NT2/D1 (cell line): ENCODE results near the gene ELMO1.

Experiments
- DNase-seq: peaks from one replicate; pipeline ENCODE4 v3.0.0-alpha.2; 2011; ENCODE audit warnings: low read depth, low spot score
- H3K27me3 ChIP-seq: 2 replicates; pipeline ENCODE4 v1.6.0; 2011; ENCODE audit warnings: mild to moderate bottlenecking; ENCODE audit not compliant: insufficient read length, insufficient read depth
- H3K36me3 ChIP-seq: 2 replicates; pipeline ENCODE4 v1.6.1; 2011; ENCODE audit warnings: mild to moderate bottlenecking, low read length, mixed read lengths; ENCODE audit not compliant: insufficient read depth, insufficient read length
- H3K4me1 ChIP-seq: 2 replicates; pipeline ENCODE4 v1.5.1; 2011; ENCODE audit not compliant: insufficient read depth, insufficient read length
- H3K4me3 ChIP-seq: 2 replicates; pipeline ENCODE4 v1.5.1; 2011; ENCODE audit warnings: low read depth; ENCODE audit not compliant: insufficient read length
- H3K9ac ChIP-seq: 2 replicates; pipeline ENCODE4 v1.6.0; 2011; ENCODE audit warnings: low read depth; ENCODE audit not compliant: insufficient read length
- H3K9me3 ChIP-seq: 2 replicates; pipeline ENCODE4 v1.5.1; 2011; ENCODE audit warnings: mild to moderate bottlenecking, low read length; ENCODE audit not compliant: insufficient read depth
- SUZ12 ChIP-seq: IDR thresholded peaks from 2 replicates; pipeline ENCODE4 v1.6.1; 2011; ENCODE audit not compliant: insufficient read length, insufficient read depth; ENCODE audit errors: extremely low read depth
- YY1 ChIP-seq: IDR thresholded peaks from 2 replicates; pipeline ENCODE4 v1.6.1; 2011; ENCODE audit not compliant: insufficient read length, insufficient read depth
- ZNF274 ChIP-seq: IDR thresholded peaks from 2 replicates; pipeline ENCODE4 v1.6.1; 2011; ENCODE audit warnings: mild to moderate bottlenecking, low read depth, low read length

Gene ELMO1

DNA sequence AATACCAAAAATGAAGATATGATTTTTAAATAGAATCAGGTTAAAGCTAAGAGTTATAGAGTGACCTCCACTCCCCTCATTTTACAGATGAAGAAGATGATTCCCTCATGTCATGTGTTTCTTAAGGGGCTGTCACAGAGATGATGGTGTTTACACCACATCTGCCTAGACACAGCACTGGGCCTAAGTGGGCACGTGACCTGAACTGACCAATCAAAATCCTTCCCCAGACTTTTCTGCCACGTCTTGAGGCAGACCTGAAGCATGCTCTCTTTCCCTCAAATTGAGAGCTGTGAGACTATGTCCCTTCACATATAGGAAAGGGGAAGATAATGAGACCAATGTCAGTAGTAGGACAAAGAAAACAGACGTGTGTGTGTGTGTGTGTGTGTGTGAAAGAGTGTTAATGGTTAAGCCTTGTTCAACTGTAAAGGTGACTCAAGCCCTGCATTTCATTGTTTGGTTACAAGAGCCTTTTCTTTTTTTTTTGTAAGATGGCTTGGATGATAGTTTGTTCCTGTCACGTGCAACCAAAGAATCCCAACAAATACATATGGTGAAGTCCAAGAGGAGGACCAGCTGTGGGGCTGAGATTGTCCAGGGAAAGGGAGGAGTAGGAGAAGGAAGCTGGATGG, 551.6 kb downstream of the ELMO1 start:
- Histone ChIP-seq H3K4me3 (no peak overlapping the region), H3K9me3 (no peaks in the 10 kb centered on the region), H3K27me3 (no peaks in the 10 kb centered on the region), H3K9ac (no peak overlapping the region), H3K36me3 (no peaks in the 10 kb centered on the region), H3K4me1 (no peaks in the 10 kb centered on the region)
- no peak for DNase-seq
- TF ChIP-seq SUZ12 (no peak), YY1 (no peak), ZNF274 (no peak)

DNA sequence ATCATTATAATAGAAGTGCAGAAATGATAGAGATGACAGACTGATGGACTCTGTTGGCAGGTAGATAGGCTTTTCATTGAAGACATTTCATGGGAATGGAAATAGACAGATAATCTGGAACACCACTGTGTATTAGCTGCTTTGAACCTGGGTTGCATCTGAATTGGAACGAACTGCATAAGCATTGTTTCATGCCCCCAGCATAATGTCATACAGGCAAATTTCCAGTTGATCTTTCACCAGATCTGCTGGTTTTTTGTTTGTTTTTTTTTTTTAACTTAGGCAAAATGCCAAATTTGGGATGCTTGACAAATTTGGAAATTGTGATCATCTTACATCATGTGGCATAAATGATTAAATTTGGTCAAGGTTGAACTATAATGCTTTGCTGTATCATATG, 552.2 kb downstream of the ELMO1 start:
- no peaks in the 10 kb centered on the region for H3K4me1 ChIP-seq
- no peaks in the 10 kb centered on the region for H3K9me3 ChIP-seq
- H3K4me3 ChIP-seq, result no peak overlapping the region
- DNase-seq, result no peak
- TF ChIP-seq SUZ12 (no peak), YY1 (no peak), ZNF274 (no peak)
- no peaks in the 10 kb centered on the region for H3K36me3 ChIP-seq
- no peak overlapping the region for H3K9ac ChIP-seq
- no peaks in the 10 kb centered on the region for H3K27me3 ChIP-seq

DNA sequence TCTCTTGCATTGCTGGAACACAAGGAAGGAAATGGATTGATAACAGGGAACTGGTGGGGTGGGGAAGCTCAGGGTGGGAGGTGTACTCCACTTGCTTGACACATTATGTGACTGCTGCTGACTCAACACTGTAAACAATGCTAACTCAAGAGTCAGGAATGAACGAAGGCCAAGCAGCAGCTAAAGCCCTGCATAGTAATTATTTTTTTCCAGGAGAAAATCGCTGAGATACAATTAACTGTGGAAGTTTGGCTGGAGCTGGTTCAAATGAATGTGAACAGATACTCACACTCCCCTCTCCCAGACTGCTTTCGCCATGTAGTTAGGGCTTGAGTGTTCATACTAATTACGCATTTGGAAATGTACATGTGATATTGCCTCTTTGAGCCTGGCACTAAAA, 553.5 kb downstream of the ELMO1 start:
- Histone ChIP-seq H3K36me3 (no peaks in the 10 kb centered on the region), H3K9me3 (no peaks in the 10 kb centered on the region), H3K27me3 (no peaks in the 10 kb centered on the region), H3K4me3 (no peak overlapping the region), H3K4me1 (no peaks in the 10 kb centered on the region), H3K9ac (no peak overlapping the region)
- DNase-seq, result no peak
- TF ChIP-seq SUZ12, result no peak
- TF ChIP-seq ZNF274, result no peak
- no peak for TF ChIP-seq YY1

DNA sequence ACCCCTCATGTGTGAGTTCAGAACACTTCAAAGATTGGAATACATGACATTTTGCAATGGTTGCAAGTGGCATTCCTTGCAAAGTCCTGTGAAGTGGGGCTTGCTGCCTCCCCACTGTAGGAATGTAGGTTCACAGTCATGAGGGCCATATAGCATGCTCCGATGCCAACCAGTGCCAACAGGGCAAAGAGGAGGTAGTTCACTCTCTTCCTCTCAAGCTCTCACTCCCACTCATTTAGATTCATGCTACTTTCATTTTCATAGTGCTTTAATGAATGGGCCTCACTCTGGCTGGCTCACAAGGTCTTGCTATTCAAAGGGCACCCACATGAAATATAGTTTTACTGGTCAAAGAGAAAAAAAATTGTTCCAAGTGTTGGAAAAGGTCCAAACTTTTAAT, 554.5 kb downstream of the ELMO1 start:
- H3K4me3 ChIP-seq, result no peak overlapping the region
- no peak for TF ChIP-seq YY1
- TF ChIP-seq ZNF274, result no peak
- no peak for TF ChIP-seq SUZ12
- no peaks in the 10 kb centered on the region for H3K9me3 ChIP-seq
- H3K36me3 ChIP-seq, result no peaks in the 10 kb centered on the region
- no peak overlapping the region for H3K9ac ChIP-seq
- H3K4me1 ChIP-seq, result no peaks in the 10 kb centered on the region
- DNase-seq, result no peak
- H3K27me3 ChIP-seq, result no peaks in the 10 kb centered on the region

DNA sequence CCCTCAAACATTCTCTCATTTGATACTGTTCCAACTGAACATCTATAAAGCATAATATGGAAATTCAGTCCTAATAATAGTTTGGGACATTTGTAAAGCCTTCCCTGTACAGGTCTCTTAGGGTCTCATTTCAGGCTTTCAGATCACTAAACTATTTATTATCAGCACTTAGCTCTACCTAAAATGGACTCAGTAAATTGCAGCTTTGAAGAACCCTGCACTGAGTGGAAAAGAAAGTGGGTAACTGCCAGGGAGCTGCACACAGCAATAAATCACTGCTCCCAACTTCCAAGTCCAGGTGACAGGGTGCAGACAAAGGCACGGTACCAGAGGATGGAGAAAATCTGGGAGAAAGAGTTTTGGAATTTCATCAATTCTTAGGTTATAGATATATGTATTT, 559.5 kb downstream of the ELMO1 start:
- no peak for DNase-seq
- Histone ChIP-seq H3K4me1 (no peaks in the 10 kb centered on the region), H3K36me3 (no peaks in the 10 kb centered on the region), H3K9me3 (no peaks in the 10 kb centered on the region), H3K9ac (no peak overlapping the region), H3K27me3 (no peaks in the 10 kb centered on the region), H3K4me3 (no peak overlapping the region)
- no peak for TF ChIP-seq SUZ12
- TF ChIP-seq YY1, result no peak
- no peak for TF ChIP-seq ZNF274

DNA sequence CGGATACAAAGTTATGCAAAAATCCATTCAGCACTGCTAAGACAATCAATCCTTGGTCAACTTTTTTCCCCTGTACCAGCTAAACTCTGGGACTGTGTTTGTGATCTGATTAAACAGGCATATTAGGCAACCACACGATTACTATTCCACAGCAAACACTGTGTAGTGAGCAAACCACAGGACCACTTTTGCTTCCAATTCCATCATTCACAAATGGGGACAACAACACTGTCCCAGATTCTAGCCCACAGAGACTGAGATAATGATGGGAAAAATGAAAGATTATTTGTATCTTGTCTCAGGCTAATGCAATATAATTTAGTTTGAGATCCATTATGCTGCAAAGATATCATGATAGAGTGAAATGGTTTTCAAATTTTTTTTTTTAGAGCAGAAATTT, 560.7 kb downstream of the ELMO1 start:
- Histone ChIP-seq H3K4me3 (no peak overlapping the region), H3K36me3 (no peaks in the 10 kb centered on the region), H3K4me1 (no peaks in the 10 kb centered on the region), H3K9ac (no peak overlapping the region), H3K9me3 (no peaks in the 10 kb centered on the region), H3K27me3 (no peaks in the 10 kb centered on the region)
- no peak for DNase-seq
- TF ChIP-seq SUZ12 (no peak), ZNF274 (no peak), YY1 (no peak)

DNA sequence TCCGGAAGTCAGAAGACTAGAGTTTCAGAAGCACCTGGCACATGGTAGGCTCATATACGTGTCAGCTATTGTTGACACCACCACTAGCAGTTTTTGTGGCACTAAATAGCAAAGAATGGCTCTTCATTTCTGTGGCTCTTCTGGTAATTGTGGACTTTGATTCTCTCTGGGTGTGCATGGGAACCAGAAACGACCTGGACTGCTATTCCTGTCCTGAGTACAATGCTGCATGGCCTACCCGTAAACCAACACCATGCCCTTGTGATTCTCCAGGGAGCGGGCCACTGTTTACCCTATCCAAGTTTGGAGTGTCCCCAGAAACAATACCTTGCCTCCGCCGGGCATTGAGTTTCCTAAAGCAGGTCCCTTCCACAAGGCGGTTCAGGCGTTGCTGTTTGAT, 561.4 kb downstream of the ELMO1 start:
- no peaks in the 10 kb centered on the region for H3K9me3 ChIP-seq
- H3K36me3 ChIP-seq, result no peaks in the 10 kb centered on the region
- no peaks in the 10 kb centered on the region for H3K27me3 ChIP-seq
- H3K4me3 ChIP-seq, result no peak overlapping the region
- H3K4me1 ChIP-seq, result no peaks in the 10 kb centered on the region
- TF ChIP-seq SUZ12 (no peak), YY1 (no peak), ZNF274 (no peak)
- no peak for DNase-seq
- no peak overlapping the region for H3K9ac ChIP-seq
